ENCODE measurements around the gene POU2F3.

DNA sequence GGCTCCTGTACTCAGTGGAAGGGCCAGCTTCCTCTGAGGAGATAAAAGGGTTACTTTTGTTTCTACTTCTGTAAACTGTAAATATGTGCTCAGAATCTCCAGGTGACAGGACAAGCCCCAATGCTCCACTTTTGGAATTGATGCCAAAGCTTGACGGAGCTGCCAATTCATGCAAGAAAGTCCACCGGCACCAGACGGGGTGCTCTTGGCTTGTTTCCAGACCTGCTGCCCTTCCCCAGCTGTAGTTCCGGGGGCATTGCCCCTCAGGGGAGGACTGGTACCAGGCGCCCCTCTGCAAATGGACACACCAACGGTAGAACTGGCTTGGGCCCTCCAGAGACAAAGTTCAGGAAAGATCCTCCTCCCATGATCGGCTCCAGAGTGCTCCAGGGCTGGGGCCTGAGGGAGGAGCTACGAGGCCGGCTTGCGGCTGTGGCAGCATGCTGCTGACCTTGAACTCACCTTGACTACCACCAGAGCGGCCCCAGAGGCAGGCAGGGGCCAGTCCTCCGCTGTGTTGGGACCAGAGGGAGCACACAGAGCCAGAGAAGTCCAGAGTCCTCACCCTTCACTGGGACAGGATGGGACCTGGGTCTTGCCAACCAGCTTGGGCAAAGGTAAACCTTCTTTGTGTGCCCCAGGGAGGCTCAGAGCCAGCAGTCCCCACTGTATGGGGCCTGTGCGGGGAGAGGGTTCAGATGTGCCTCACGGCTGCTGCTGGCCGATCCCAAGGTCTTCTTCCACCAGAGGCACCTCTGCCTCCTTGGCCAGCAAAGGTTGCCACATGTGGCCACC lies 46.9 kb upstream of the POU2F3 start:
- TF ChIP-seq, protein P1, sequence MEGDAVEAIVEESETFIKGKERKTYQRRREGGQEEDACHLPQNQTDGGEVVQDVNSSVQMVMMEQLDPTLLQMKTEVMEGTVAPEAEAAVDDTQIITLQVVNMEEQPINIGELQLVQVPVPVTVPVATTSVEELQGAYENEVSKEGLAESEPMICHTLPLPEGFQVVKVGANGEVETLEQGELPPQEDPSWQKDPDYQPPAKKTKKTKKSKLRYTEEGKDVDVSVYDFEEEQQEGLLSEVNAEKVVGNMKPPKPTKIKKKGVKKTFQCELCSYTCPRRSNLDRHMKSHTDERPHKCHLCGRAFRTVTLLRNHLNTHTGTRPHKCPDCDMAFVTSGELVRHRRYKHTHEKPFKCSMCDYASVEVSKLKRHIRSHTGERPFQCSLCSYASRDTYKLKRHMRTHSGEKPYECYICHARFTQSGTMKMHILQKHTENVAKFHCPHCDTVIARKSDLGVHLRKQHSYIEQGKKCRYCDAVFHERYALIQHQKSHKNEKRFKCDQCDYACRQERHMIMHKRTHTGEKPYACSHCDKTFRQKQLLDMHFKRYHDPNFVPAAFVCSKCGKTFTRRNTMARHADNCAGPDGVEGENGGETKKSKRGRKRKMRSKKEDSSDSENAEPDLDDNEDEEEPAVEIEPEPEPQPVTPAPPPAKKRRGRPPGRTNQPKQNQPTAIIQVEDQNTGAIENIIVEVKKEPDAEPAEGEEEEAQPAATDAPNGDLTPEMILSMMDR (IDR thresholded peaks at IDR 0.05 in 4 of 5, conservative IDR thresholded peaks at IDR 0.05 in 1 of 5) = no peak
- no peak for TF ChIP-seq POLR2A (IDR thresholded peaks at IDR 0.05)

All from gastrocnemius medialis (tissue), 4 donors.